ENCODE results near the gene SLC4A5.

The SLC4A5 gene

GRCh38 chr2:74249406-74250122 is 93.7 kb downstream of the SLC4A5 start:
- no peak overlapping the region for H3K4me3 ChIP-seq (ENCODE audit: low read depth, low read length)
- TF ChIP-seq MAX (IDR thresholded peaks at IDR 0.05; ENCODE audit: low read depth, low read length) = no peak
- no peak for TF ChIP-seq CTCF (IDR thresholded peaks at IDR 0.05; ENCODE audit: low read depth, low read length)
- TF ChIP-seq MYC (IDR thresholded peaks at IDR 0.05; ENCODE audit: low read depth, low read length) = no peak
- TF ChIP-seq POLR2A (IDR thresholded peaks at IDR 0.05; ENCODE audit: extremely low read depth, insufficient read length) = no peak
- DNase-seq (ENCODE audit: low read depth) = no peak

- DNase-seq (ENCODE audit: low read depth) = no peak
- H3K4me3 ChIP-seq (ENCODE audit: low read depth, low read length) = no peak overlapping the region
- no peak for TF ChIP-seq MAX (IDR thresholded peaks at IDR 0.05; ENCODE audit: low read depth, low read length)
- TF ChIP-seq POLR2A (IDR thresholded peaks at IDR 0.05; ENCODE audit: extremely low read depth, insufficient read length) = no peak
- no peak for TF ChIP-seq CTCF (IDR thresholded peaks at IDR 0.05; ENCODE audit: low read depth, low read length)
- TF ChIP-seq MYC (IDR thresholded peaks at IDR 0.05; ENCODE audit: low read depth, low read length) = no peak
Observed at GRCh38 chr2:74246496-74247195, 96.6 kb downstream of the SLC4A5 start.

- TF ChIP-seq MYC (IDR thresholded peaks at IDR 0.05; ENCODE audit: low read depth, low read length) (no peak), MAX (IDR thresholded peaks at IDR 0.05; ENCODE audit: low read depth, low read length) (no peak), POLR2A (IDR thresholded peaks at IDR 0.05; ENCODE audit: extremely low read depth, insufficient read length) (no peak)
- DNase-seq (ENCODE audit: low read depth) = no peak
- H3K4me3 ChIP-seq (ENCODE audit: low read depth, low read length) = no peak overlapping the region
Observed at GRCh38 chr2:74244286-74244685, 98.9 kb downstream of the SLC4A5 start.

GRCh38 chr2:74242354-74243071 is 100.7 kb downstream of the SLC4A5 start:
- no peak for TF ChIP-seq POLR2A (IDR thresholded peaks at IDR 0.05; ENCODE audit: extremely low read depth, insufficient read length)
- no peak for TF ChIP-seq CTCF (IDR thresholded peaks at IDR 0.05; ENCODE audit: low read depth, low read length)
- no peak for DNase-seq (ENCODE audit: low read depth)
- no peak overlapping the region for H3K4me3 ChIP-seq (ENCODE audit: low read depth, low read length)

GRCh38 chr2:74239346-74239745 is 103.9 kb downstream of the SLC4A5 start:
- DNase-seq (ENCODE audit: low read depth) = no peak
- no peak overlapping the region for H3K4me3 ChIP-seq (ENCODE audit: low read depth, low read length)

More at GRCh38 chr2:74239346-74239745, 103.9 kb downstream of the SLC4A5 start:
- TF ChIP-seq MAX (IDR thresholded peaks at IDR 0.05; ENCODE audit: low read depth, low read length) (no peak), CTCF (IDR thresholded peaks at IDR 0.05; ENCODE audit: low read depth, low read length) (no peak), POLR2A (IDR thresholded peaks at IDR 0.05; ENCODE audit: extremely low read depth, insufficient read length) (no peak), MYC (IDR thresholded peaks at IDR 0.05; ENCODE audit: low read depth, low read length) (no peak)

Measured in NB4 (cell line).